Tibial artery (tissue), 4 donors: ENCODE results near the gene PHKA2.
"Not testable (repeated sequence)": the region's sequence is repeated elsewhere in the genome, so short reads cannot be mapped to it uniquely, and the experiment has no call there.

ENCODE experiments used
- DNase-seq, 2 donors: peaks; one replicate each; pipeline ENCODE4 v3.0.0-alpha.2; 2019
- H3K27ac ChIP-seq, 2 donors: fragments of 200-600 bp; sonication (generic) in 1 of 2; 1 replicate in 1 of 2; 2 replicates in 1 of 2; pipeline ENCODE4 v1.5.1; 2018 to 2019; ENCODE audit warnings: mild to moderate bottlenecking in 1 of 2
- H3K27me3 ChIP-seq, 2 donors: fragments of 200-600 bp; sonication (generic) in 1 of 2; one replicate each; pipeline versions ENCODE4 v1.5.1 to v1.6.0; 2016 to 2019
- H3K36me3 ChIP-seq, 3 donors: fragments of 200-600 bp; sonication (generic) in 2 of 3; one replicate each; pipeline ENCODE4 v1.5.1; 2016 to 2019; ENCODE audit warnings: mild to moderate bottlenecking in 2 of 3
- H3K4me1 ChIP-seq, 4 donors: fragments of 200-600 bp; sonication (generic) in 2 of 4; 1 replicate in 3 of 4; 2 replicates in 1 of 4; pipeline ENCODE4 v1.5.1; 2016 to 2019
- H3K4me3 ChIP-seq, 2 donors: fragments of 200-600 bp; sonication (generic) in 1 of 2; 1 replicate in 1 of 2; 2 replicates in 1 of 2; pipeline ENCODE4 v1.5.1; 2018 to 2019; ENCODE audit warnings: mild to moderate bottlenecking in 2 of 2
- H3K9me3 ChIP-seq, 3 donors: fragments of 200-600 bp; sonication (generic) in 1 of 3; one replicate each; pipeline ENCODE4 v1.5.1; 2016 to 2019
- CTCF ChIP-seq, 2 experiments: fragments of 200-600 bp in 1 of 2; fragments of 450-650 bp in 1 of 2; IDR thresholded peaks; one replicate each; pipeline ENCODE4 v1.5.1; 2017 to 2019; ENCODE audit warnings: antibody characterized with exemption in 2 of 2, mild to moderate bottlenecking in 1 of 2, moderate library complexity in 1 of 2
- intact Hi-C: fragments of 100-400 bp; cut with DNase I; formaldehyde crosslinking; loops from one replicate; pipeline ENCODE4 v1.15.0; 2023; ENCODE audit warnings: low total_unique reads

Gene PHKA2

DNA sequence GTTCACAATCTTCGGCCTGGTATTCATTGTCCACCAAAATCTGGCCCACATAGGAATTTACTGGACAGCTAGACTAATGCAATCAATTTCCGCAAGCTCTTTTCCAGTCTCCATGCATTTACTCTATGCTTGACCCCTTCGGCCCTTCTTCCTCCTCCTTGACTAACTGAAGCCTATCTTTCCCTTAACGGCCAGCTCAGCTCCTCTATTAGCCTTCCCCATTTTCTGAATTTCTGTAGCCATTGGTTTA is 1.2 kb upstream of the PHKA2 start:
- H3K27ac ChIP-seq = peak overlapping the region; percentile 92 to 94
- H3K36me3 ChIP-seq = no peaks in the 10 kb centered on the region
- intact Hi-C loops = loop anchor here (10.0 kb wide), 1 partner anchor 350 kb away; no protein-coding TSS in a partner anchor
- H3K4me3 ChIP-seq = peak overlapping the region; percentile 76 to 77
- no peaks in the 10 kb centered on the region for H3K9me3 ChIP-seq
- TF ChIP-seq CTCF (IDR thresholded peaks at IDR 0.05) = no peak
- H3K27me3 ChIP-seq = no peaks in the 10 kb centered on the region
- no peak for DNase-seq
- H3K4me1 ChIP-seq = peaks cover 0 to 4% (median 0%) of the 10 kb centered on the region in 4 donors

- intact Hi-C loops = loop anchor here (10.0 kb wide), 1 partner anchor 350 kb away; no protein-coding TSS in a partner anchor
- H3K27ac ChIP-seq = peak overlapping the region; percentile 92 to 94
- peak overlapping the region; percentile 76 to 77 for H3K4me3 ChIP-seq
- peak; percentile 45 to 55 for TF ChIP-seq CTCF (IDR thresholded peaks at IDR 0.05)
- peak; percentile 67 to 85 for DNase-seq
- no peaks in the 10 kb centered on the region for H3K36me3 ChIP-seq
- peaks cover 0 to 4% (median 0%) of the 10 kb centered on the region in 4 donors for H3K4me1 ChIP-seq
- H3K9me3 ChIP-seq = no peaks in the 10 kb centered on the region
- H3K27me3 ChIP-seq = no peaks in the 10 kb centered on the region
Observed at GRCh38 chrX:18984381-18985185, 669 bp upstream of the PHKA2 start.

DNA sequence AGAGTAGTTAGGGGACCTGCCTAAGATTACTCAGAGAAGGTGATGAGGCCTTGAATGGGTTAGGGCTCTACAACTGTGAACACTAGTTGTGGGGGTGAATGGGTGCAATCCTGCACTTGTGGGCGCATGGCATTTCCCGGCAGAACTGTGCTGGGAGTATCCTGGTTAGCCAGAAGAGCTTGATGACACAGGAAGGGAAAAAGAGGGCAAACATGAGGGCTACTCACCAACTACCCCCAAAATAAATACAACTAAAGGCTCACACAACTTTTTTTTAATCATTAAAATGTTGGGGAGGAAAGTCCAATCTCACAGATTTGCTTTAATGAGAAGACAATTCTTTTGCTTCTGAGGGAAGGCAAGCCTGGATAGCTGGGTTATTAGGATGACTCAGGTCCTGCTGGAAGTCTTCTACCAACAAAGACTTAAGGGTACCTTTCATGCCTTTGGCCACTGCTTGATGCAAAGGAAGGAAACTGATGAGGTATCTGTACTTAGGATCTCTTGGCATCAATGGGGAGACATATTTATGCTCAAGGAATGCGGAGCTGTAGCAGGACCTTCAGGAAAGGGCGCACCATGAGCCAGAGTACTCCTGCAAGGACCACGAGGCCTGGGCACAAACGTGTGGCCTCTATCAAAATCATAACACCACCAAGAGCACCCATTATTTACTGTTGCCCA is 2.6 kb downstream of the PHKA2 start:
- Histone ChIP-seq H3K36me3 (no peaks in the 10 kb centered on the region), H3K4me1 (peaks cover 0 to 4% (median 0%) of the 10 kb centered on the region in 4 donors), H3K27ac (no peak overlapping the region), H3K4me3 (no peak overlapping the region), H3K27me3 (no peaks in the 10 kb centered on the region), H3K9me3 (no peaks in the 10 kb centered on the region)
- intact Hi-C loops = loop anchor here (10.0 kb wide), 1 partner anchor 354 kb away; no protein-coding TSS in a partner anchor
- no peak for TF ChIP-seq CTCF (IDR thresholded peaks at IDR 0.05)
- no peak for DNase-seq

DNA sequence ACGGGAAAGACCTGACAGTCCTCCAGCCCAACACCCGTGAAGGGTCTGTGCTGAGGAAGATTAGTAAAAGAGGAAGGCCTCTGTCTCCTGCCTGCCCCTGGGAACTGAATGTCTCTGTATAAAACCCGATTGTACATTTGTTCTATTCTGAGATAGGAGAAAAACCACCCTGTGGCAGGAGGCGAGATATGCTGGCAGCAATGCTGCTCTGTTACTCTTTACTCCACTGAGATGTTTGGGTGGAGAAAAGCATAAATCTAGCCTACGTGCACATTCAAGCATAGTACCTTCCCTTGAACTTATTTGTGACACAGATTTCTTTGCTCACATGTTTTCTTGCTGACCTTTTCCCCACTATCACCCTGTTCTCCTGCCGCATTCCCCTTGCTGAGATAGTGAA is 3.7 kb downstream of the PHKA2 start:
- not testable (repeated sequence) for H3K9me3 ChIP-seq, H3K4me3 ChIP-seq, H3K27ac ChIP-seq, H3K27me3 ChIP-seq, DNase-seq, H3K36me3 ChIP-seq, H3K4me1 ChIP-seq
- intact Hi-C loops = loop anchor here (10.0 kb wide), 1 partner anchor 355 kb away; no protein-coding TSS in a partner anchor

- intact Hi-C loops = no loop called here
- Histone ChIP-seq H3K27ac (no peak overlapping the region), H3K4me3 (no peak overlapping the region), H3K4me1 (no peaks in the 10 kb centered on the region), H3K9me3 (no peaks in the 10 kb centered on the region), H3K27me3 (no peaks in the 10 kb centered on the region), H3K36me3 (no peaks in the 10 kb centered on the region)
- TF ChIP-seq CTCF (IDR thresholded peaks at IDR 0.05) = no peak
- no peak for DNase-seq
Observed at GRCh38 chrX:18974993-18975392, 8.9 kb downstream of the PHKA2 start.

DNA sequence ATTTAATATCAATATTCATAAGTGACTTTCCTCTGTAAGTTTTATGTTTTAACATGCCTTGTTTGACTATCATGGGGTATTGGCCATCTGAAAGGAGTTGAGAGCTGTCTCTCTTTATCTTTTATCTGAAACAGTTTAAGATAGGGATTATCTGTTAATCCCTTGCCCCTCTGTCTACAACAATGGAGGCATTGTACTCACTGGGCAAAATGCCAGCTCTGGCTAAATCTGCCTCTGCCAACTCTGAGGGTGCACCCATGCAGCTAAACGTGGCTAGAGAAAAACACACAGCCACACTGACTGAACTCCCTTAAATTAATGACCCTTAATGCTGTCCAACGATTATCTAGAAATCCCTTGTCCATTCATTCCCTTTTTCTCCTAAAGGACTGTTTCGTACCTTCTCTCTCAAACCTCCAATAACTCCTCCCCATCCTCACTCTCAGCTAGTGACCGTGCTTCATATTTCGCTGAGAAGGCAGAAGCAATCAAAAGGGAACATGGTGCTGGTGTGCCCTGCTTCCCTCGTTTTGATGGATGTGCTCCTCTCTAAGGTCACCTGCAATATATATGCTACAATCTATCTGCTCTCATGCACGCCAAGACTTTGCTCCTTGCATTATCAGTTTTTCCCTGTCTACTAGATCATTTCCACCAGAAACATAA is 10.3 kb downstream of the PHKA2 start:
- H3K4me1 ChIP-seq = no peaks in the 10 kb centered on the region
- H3K27ac ChIP-seq = no peak overlapping the region
- no peaks in the 10 kb centered on the region for H3K9me3 ChIP-seq
- no peak for DNase-seq
- no peaks in the 10 kb centered on the region for H3K27me3 ChIP-seq
- TF ChIP-seq CTCF (IDR thresholded peaks at IDR 0.05) = no peak
- intact Hi-C loops = no loop called here
- no peak overlapping the region for H3K4me3 ChIP-seq
- H3K36me3 ChIP-seq = no peaks in the 10 kb centered on the region
